Measurements from ENCODE around the gene WDR86.

The WDR86 gene

DNA sequence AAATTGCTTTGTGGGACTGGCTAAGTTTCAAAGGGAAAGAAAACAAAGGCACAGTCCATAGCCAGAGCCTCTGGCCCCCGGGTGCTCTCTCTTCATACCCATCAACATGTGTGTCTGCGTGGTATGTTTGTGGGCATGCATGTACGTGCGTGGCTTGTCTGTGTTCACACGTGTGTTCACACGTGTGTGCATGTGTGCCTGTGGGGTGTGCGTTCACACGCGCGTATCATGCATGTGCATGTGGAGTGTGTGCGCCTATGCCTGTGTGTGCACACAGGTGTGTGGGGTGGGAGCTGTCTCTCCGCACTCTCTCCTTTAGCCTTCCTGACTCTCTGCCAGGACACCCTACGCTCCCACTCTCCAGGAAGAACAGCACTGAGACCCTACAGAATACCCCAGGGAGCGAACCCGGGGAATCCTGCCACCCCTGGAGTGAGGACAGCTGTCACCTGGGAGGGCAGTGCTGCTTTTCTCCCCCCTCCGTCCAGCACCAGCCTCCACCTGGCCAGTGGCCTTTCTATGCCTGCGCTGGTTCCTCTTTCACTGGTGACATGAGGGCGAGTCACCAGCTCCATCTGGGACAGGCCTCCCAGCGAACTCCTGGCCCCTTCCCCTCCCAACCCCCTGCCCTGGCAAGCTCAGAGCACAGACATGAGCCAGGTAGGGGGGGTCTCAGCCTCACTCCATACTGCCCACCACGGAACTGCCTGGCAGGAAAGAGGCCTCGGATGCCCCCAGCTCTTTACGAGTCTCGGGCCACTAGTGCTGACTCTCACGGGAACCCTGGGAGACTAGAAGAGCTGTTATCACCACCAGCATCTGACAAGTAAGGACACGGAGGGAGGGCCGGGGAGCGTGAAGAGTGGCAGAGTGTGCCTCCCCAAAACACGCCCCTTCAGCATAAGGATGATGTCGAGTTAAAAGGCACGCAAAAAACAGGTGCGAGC is 16.5 kb downstream of the WDR86 start:
- DNase-seq (ENCODE audit: extremely low read depth in 1 of 2, low read depth in 1 of 2): no peak

- DNase-seq (ENCODE audit: extremely low read depth in 1 of 2, low read depth in 1 of 2): no peak
Observed at GRCh38 chr7:151392426-151392825, 17.4 kb downstream of the WDR86 start.

- no peak for DNase-seq (ENCODE audit: extremely low read depth in 1 of 2, low read depth in 1 of 2)
Observed at GRCh38 chr7:151392002-151392401, 17.8 kb downstream of the WDR86 start.

GRCh38 chr7:151391358-151391730 is 18.5 kb downstream of the WDR86 start:
- no peak for DNase-seq (ENCODE audit: extremely low read depth in 1 of 2, low read depth in 1 of 2)

GRCh38 chr7:151390598-151391357 is 19.1 kb downstream of the WDR86 start:
- DNase-seq (ENCODE audit: extremely low read depth in 1 of 2, low read depth in 1 of 2): no peak

DNA sequence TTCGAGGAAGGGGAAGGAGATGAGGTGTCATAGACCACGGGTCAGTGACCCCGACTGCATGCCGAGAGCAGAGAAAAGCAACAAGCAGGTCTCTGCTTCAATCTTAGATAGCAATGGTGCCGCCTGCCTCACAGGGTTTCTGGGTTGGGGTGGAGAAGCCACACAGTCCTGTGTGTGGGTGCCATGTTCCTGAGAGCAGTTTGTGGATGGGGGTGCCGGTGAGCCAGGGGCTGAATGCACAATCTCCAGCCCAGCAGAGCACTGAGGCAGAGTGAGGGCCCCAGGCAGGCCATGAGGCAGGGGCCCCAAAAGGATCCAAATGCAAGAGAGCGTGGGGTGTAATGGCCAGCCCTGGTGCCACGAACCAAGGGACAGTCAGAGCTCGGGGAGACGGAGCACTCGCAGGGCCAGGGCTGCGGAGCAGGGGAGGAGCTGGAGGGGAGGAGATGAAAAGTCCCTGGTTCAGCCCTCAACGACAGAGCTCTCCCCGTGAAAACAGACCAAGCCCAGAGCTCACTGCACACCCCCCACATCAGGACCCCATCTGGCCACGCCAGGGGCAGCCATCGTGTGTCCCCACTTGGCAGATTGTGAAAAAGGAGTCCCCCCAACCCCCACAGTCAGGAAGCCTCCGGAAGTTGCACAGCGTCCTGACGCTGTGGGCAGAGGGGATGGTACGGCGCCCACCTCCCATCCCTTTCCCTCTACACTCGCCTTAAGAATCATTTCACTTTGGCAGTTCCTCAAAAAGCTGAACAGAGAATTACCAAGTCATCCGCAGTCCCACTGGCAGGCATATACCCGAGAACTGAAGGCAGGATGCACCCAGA is 19.9 kb downstream of the WDR86 start:
- DNase-seq (ENCODE audit: extremely low read depth in 1 of 2, low read depth in 1 of 2): no peak

DNA sequence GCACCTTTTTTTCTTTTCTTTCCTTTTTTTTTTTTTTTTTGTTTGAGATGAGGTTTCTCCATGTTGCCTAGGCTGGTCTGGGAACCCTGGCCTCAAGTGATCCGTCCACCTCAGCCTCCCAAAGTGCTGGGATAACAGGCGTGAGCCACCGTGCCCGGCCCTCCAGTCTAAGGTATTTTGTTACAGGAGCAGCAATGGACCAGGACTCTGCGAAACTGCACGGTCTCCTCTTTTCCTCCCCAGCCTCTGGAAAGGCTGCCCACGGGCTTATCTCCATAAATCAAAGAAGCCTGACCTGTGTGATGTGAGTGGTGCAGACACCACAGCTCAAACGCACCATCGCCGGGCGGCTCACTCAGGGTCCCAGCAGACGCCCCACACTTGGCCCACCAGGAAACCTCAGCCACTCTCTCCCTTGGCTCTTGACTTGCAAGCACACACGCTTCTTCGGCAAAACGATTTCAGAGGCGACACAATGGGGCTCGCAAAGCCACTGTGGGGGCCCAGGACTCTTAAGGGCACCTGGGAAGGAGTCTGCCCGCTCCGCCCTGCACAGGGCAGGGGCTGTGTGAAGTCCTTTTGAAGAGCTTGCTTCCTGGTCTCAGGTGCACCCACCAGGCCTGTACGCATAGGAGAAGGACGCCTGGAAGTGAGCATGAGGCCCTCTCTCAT is 20.6 kb downstream of the WDR86 start:
- DNase-seq (ENCODE audit: extremely low read depth in 1 of 2, low read depth in 1 of 2): no peak

GRCh38 chr7:151388430-151388829 is 21.4 kb downstream of the WDR86 start:
- no peak for DNase-seq (ENCODE audit: extremely low read depth in 1 of 2, low read depth in 1 of 2)

DNA sequence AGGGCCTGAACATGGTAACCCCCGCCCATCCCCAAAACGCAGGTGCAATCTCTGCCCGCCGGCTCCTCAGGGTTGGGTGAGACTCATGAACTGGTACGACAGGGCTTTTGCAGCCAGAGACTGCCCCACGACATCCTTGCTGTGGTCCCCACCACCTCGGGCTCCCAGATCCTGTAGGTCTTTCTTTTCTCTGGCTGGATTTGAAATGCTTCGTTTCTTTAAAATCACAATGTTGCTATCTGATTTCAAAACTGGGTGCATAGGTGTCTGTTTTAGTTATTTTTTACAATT is 21.9 kb downstream of the WDR86 start:
- DNase-seq (ENCODE audit: extremely low read depth in 1 of 2, low read depth in 1 of 2): no peak

GRCh38 chr7:151387161-151388006 is 22.5 kb downstream of the WDR86 start:
- no peak for DNase-seq (ENCODE audit: extremely low read depth in 1 of 2, low read depth in 1 of 2)

DNA sequence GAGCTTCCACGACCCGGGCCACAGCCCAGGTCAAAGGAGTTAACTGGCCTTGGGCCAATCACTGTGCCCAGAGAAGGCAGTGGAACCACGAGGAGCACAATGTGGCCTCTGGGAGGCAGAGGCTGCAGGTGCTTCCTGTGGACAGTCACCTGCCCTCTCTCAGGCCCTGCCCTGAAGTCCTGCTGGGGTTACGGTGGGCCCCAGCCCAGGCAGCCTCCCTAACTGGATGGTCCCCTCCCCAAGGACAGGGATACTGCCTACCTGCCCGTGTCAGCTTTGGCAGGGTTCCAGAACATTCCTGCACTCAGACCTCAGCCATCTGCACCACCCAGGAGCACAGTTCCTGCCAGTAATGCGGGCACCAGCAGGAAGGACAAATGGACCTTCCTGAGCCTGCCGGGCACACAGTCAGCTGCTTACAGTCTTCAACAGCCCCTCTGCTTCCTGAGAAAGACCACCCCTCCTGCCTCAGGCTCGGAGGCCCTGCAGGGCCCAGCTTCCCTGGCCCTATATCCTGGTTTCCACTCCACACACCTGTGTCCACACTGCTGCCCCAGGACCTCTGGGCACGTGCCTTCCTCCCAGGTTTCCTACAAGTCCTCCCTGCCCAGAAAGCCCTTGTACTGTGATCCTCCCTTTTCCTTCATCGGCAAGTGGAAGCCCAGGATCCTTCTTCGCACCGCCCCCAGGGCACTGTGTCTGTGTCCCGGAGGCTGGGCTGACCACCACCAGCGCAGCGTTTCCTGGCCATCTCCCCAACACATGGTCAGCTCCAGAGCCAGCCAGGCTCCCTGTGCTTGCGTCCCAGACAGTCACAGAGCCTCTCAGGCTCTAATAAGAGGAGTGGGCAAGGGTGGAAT is 23.3 kb downstream of the WDR86 start:
- DNase-seq (ENCODE audit: extremely low read depth in 1 of 2, low read depth in 1 of 2): no peak

- no peak for DNase-seq (ENCODE audit: extremely low read depth in 1 of 2, low read depth in 1 of 2)
Observed at GRCh38 chr7:151385626-151386300, 24.1 kb downstream of the WDR86 start.

DNA sequence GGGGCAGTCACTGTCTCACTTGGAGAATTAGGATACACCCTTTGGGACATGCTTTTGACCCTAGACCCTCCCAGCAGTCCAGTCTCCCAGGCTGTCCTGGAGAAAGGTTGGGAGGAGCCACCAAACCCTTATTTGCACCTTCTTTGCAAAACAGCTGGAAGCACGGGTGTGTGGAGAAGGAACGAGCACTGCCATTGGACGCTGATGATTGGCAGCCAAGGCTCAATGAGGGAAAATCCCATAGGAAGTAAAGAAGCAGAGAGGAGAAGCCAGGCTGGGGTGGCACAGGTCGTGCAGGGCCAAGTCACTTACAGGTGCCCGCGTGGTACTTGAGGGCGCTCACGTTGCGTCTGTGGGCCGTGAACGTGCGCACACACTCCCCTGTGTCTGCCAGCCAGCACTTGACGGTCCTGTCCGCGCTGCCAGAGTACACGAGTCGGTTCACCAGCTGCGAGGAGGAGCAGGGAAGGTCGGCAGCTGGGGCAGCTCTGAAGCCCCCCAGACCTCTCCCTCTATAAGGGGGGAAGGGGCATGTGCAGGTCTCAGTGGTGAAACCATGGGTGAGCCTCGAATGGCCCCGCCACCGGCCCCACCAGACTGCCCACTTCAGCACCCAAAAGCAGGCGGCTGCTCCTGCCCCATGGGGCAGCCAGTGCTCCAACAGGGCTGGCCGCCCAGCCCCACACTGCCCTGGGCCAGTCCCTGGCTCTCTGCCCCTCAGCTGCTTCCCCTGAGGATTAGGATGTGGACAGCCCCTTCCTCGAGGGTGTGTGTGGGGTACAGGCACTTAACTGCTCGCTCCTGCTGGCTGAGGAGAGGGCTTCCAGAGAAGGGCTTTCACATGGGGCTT is 24.8 kb downstream of the WDR86 start:
- DNase-seq (ENCODE audit: extremely low read depth in 1 of 2, low read depth in 1 of 2): no peak

GRCh38 chr7:151384352-151384697 is 25.5 kb downstream of the WDR86 start:
- DNase-seq (ENCODE audit: extremely low read depth in 1 of 2, low read depth in 1 of 2): no peak

DNA sequence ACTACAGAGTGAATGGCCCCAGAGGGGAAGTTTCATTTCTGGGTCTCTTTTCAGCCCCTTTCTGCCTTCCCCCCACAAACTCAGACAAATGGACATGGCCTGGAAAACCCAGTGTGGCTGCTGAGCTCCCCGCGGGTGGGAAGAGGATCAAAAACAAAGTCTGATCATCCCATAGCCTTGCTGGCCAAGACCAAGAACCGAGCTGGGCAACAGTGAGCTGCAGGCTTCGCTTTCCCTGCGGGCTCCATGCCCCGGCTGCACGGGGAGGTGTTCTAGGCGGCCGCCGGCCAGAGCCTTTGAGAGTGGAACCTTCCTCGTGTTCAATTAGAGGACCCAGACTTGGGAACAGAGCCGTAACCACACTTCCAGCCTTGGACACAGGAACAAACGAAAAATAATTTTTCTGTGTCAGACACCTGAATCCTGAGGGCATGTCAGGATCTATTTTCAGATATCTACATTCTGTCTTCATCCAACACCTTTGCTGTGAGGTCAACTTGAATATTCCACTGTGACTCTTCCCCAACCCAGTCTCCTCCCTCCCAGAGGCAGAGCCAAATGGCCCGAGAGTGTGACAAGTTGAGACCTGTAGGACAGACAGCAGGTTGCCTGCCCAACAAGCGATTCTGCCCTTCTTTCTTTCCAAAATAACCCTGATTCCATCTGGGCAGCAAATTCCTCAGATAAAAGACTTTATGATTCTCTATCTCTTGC is 26.0 kb downstream of the WDR86 start:
- DNase-seq (ENCODE audit: extremely low read depth in 1 of 2, low read depth in 1 of 2): no peak

- no peak for DNase-seq (ENCODE audit: extremely low read depth in 1 of 2, low read depth in 1 of 2)
Observed at GRCh38 chr7:151382079-151382885, 27.6 kb downstream of the WDR86 start.

All from activated CD8-positive, alpha-beta memory T cell treated with anti-CD3 and anti-CD28 coated beads for 1 hour (primary cell).